PC-9 (cell line): ENCODE results near the gene OR10Z1. TPM values are rescaled to one million over a fixed set of nuclear protein-coding genes. Genes with fewer than 3 reads are reported as not detected.

ENCODE experiments used
- BruUV-seq: library from RNA; stranded (reverse); fragments of 400-500 nt; replicated peaks from 2 replicates; lab custom pipeline; 2021; lab: Mats Ljungman, UMichigan
- CTCF ChIA-PET: fragments of 300-600 bp; sonication (Branson Sonifier 250); formaldehyde crosslinking; loops from one replicate; lab custom pipeline; 2022; ENCODE audit warnings: antibody characterized with exemption; lab: Charles Lee
- POLR2A ChIA-PET: fragments of 300-600 bp; sonication (Branson Sonifier 250); formaldehyde crosslinking; loops from one replicate; lab custom pipeline; 2022; ENCODE audit warnings: antibody characterized with exemption; ENCODE audit not compliant: unreplicated experiment; lab: Charles Lee
- DNase-seq, 2 experiments: peaks; one replicate each; pipeline versions ENCODE4 v3.0.0 to v3.0.0-alpha.2; 2015 to 2022; ENCODE audit warnings: mixed read lengths in 1 of 2
- H2AFZ ChIP-seq: fragments of 200-600 bp; sonication (generic); 2 replicates; pipeline ENCODE4 v1.8.1; 2017; ENCODE audit warnings: antibody characterized with exemption
- H3F3A ChIP-seq: fragments of 200-600 bp; sonication (generic); 2 replicates; pipeline ENCODE4 v1.8.1; 2017; ENCODE audit warnings: antibody characterized with exemption, mild to moderate bottlenecking, low read depth; ENCODE audit not compliant: insufficient read depth
- H3K27ac ChIP-seq: fragments of 200-600 bp; sonication (generic); 2 replicates; pipeline ENCODE4 v1.6.1; 2016; ENCODE audit warnings: mixed run types
- H3K27me3 ChIP-seq: fragments of 200-600 bp; sonication (generic); 2 replicates; pipeline ENCODE4 v1.6.1; 2016; ENCODE audit warnings: low read depth, mixed run types; ENCODE audit not compliant: insufficient read depth
- H3K36me3 ChIP-seq: fragments of 200-600 bp; sonication (generic); 2 replicates; pipeline ENCODE4 v1.6.1; 2016; ENCODE audit warnings: low read depth, mixed run types
- H3K4me1 ChIP-seq: fragments of 200-600 bp; sonication (generic); replicated peaks from 2 replicates; pipeline ENCODE4 v1.6.1; 2016; ENCODE audit warnings: mixed run types; ENCODE audit not compliant: insufficient read depth
- H3K4me2 ChIP-seq: fragments of 200-600 bp; sonication (generic); 2 replicates; pipeline ENCODE4 v1.6.1; 2017; ENCODE audit warnings: mixed run types
- H3K4me3 ChIP-seq: fragments of 200-600 bp; sonication (generic); 2 replicates; pipeline ENCODE4 v1.6.1; 2016; ENCODE audit warnings: mixed run types
- H3K79me2 ChIP-seq: fragments of 200-600 bp; sonication (generic); 2 replicates; pipeline ENCODE4 v1.6.1; 2017; ENCODE audit warnings: low read depth, mixed run types
- H3K9me2 ChIP-seq: fragments of 200-600 bp; sonication (generic); 2 replicates; pipeline ENCODE4 v1.8.1; 2017; ENCODE audit warnings: mild to moderate bottlenecking; ENCODE audit not compliant: insufficient read depth
- H3K9me3 ChIP-seq: fragments of 200-600 bp; sonication (generic); 2 replicates; pipeline ENCODE4 v1.8.1; 2016; ENCODE audit warnings: low read depth; ENCODE audit not compliant: insufficient read depth
- H4K20me1 ChIP-seq: fragments of 200-600 bp; sonication (generic); 2 replicates; pipeline ENCODE4 v1.8.1; 2017; ENCODE audit not compliant: insufficient read depth
- EZH2 ChIP-seq: fragments of 200-600 bp; sonication (generic); IDR thresholded peaks from 2 replicates; pipeline ENCODE4 v1.8.0; 2017; ENCODE audit warnings: antibody characterized with exemption, low read depth
- intact Hi-C: fragments of 100-400 bp; cut with micrococcal nuclease; formaldehyde crosslinking; loops from one replicate; pipeline ENCODE4 v1.10.0; 2022; ENCODE audit not compliant: unreplicated experiment
- total RNA-seq: library from RNA; stranded (reverse); gene quantifications from 2 replicates; pipeline ENCODE4 v1.2.3, GENCODE V29; 2021
- TF ChIP-seq, protein P1 (sequence below): fragments of 200-600 bp; sonication (generic); conservative IDR thresholded peaks from 2 replicates; pipeline ENCODE4 v1.6.1; 2017; ENCODE audit warnings: mixed run types, antibody characterized with exemption, mild to moderate bottlenecking, moderate library complexity

The OR10Z1 gene
- total RNA-seq, 1 experiment from 2014 or later: not detected

DNA sequence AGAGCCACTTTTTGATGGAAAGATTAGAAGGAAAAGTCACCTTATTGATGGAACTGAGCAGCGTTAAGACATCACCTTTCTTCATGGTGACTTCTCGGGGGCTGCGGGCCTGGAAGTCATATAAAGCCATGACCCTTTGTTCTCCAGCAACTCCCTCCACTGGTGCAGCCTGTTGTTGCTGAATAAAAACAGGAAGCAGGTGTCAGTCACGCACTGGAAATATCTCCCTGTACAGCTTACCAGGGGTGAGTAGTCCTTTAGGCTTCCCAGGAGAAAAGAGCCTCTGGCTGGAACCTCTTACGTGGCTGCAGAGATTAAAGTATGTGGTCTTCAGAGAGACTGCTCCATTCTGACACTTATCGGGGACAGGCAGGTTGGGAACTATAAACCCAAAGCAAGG lies 49.5 kb downstream of the OR10Z1 start:
- POLR2A ChIA-PET: no interaction called here
- H3K27me3 ChIP-seq: peaks cover 6% of the 10 kb centered on the region; the same call in 1 of the 2 replicates
- no peaks in the 10 kb centered on the region for H3K9me2 ChIP-seq
- no peaks in the 10 kb centered on the region for H3K79me2 ChIP-seq
- CTCF ChIA-PET: no interaction called here
- BruUV-seq: no TSS peak
- no peak for TF ChIP-seq EZH2
- TF ChIP-seq, protein P1, sequence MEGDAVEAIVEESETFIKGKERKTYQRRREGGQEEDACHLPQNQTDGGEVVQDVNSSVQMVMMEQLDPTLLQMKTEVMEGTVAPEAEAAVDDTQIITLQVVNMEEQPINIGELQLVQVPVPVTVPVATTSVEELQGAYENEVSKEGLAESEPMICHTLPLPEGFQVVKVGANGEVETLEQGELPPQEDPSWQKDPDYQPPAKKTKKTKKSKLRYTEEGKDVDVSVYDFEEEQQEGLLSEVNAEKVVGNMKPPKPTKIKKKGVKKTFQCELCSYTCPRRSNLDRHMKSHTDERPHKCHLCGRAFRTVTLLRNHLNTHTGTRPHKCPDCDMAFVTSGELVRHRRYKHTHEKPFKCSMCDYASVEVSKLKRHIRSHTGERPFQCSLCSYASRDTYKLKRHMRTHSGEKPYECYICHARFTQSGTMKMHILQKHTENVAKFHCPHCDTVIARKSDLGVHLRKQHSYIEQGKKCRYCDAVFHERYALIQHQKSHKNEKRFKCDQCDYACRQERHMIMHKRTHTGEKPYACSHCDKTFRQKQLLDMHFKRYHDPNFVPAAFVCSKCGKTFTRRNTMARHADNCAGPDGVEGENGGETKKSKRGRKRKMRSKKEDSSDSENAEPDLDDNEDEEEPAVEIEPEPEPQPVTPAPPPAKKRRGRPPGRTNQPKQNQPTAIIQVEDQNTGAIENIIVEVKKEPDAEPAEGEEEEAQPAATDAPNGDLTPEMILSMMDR: no peak
- H3K27ac ChIP-seq: no peak overlapping the region
- no peaks in the 10 kb centered on the region for H3F3A ChIP-seq
- no peaks in the 10 kb centered on the region for H3K9me3 ChIP-seq
- no peaks in the 10 kb centered on the region for H3K36me3 ChIP-seq
- no peaks in the 10 kb centered on the region for H4K20me1 ChIP-seq
- no peak for DNase-seq
- no peak overlapping the region for H3K4me2 ChIP-seq
- H3K4me3 ChIP-seq: no peak overlapping the region
- H3K4me1 ChIP-seq: no peaks in the 10 kb centered on the region
- 0 out of 2 replicates have a peak overlapping the region, but pooled peaks have one; percentile 64 for H2AFZ ChIP-seq
- intact Hi-C loops: no loop called here

Other genes with a start within 250 kb of the OR10Z1 start
- not detected in 2 replicates for gene OR10T2, start 205.8 kb upstream of the OR10Z1 start, total RNA-seq
- gene OR10K2, start 179.0 kb upstream of the OR10Z1 start, total RNA-seq: not detected in 2 replicates
- not detected in 2 replicates for gene OR10K1, start 143.4 kb upstream of the OR10Z1 start, total RNA-seq
- not detected in 2 replicates for gene OR10R2, start 133.0 kb upstream of the OR10Z1 start, total RNA-seq
- not detected in 2 replicates for gene OR6Y1, start 50.9 kb upstream of the OR10Z1 start, total RNA-seq
- gene OR6P1, start 34.7 kb upstream of the OR10Z1 start, total RNA-seq: not detected in 2 replicates
- not detected in 2 replicates for gene OR10X1, start 25.4 kb upstream of the OR10Z1 start, total RNA-seq
- gene SPTA1, start 81.4 kb downstream of the OR10Z1 start, total RNA-seq: not detected in 2 replicates
- gene OR6K2, start 95.4 kb downstream of the OR10Z1 start, total RNA-seq: not detected in 2 replicates
- gene OR6K3, start 115.5 kb downstream of the OR10Z1 start, total RNA-seq: not detected in 2 replicates
- not detected in 2 replicates for gene OR6K6, start 149.5 kb downstream of the OR10Z1 start, total RNA-seq
- not detected in 2 replicates for gene OR6N1, start 166.9 kb downstream of the OR10Z1 start, total RNA-seq
- not detected in 2 replicates for gene OR6N2, start 175.9 kb downstream of the OR10Z1 start, total RNA-seq
- gene MNDA, start 226.1 kb downstream of the OR10Z1 start, total RNA-seq: not detected in 2 replicates